DMS53 treated with DMSO at 0.1 percent for 48 hours (cell line): Measurements from ENCODE around the gene ZNF330.
"Not testable (repeated sequence)": the region's sequence is repeated elsewhere in the genome, so short reads cannot be mapped to it uniquely, and the experiment has no call there.

Source experiments
- DNase-seq: peaks from one replicate; lab custom pipeline; 2025; ENCODE audit not compliant: unreplicated experiment; lab: John Stamatoyannopoulos, UW

ZNF330 gene

DNA sequence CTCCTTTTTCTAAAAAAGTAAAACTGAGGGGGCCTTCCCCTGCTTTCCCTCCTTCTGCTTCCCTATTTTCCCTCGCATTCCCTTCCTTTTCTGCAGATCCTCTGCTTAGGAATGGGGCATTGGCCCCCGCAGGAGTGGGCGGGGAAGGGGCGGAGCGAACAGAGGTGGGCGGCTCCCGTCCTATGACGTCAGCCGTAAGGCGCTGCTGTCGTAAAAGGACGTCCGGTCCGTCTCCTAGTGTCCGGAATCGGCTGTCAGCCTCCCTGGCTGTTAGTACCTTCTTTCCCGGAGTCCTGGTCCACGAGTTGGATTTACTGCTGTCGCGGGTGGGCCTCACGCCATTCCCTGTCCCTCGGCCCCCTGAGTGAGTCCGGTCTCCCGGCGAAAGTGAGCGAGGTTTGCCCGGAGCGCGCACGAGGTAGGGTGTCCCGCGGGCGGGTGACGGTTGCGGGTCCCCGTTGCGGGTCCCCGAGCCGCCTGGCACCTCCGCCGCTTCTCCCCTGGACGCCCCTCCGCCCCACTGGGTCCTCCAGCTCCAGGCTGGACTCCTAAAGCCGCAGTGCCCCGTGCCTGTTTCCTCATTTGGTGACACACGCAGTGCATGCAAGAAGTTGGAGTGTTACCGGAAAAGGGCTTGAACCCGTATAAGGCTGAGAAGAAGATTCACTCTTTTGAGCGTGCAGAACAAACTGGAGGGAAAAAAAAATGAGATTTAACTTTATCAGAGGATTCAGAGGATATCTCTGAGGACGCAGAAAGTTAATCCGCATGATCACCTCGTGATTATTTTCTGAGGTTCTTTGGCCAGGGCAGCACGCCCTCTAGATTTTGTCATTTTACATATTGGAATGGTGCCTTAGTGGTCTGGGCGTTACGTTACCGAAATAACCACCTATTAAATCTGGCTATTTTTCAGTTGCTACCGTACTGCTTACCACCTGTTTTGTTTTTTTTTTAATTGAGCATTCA, at the start of gene ZNF330:
ZNF330 (plus strand) TSS at position 205 of the 969 bp plus-strand sequence. CDS start 1,477 bp downstream, outside the sequence.
- DNase-seq, result peak; percentile 38

- no peak for DNase-seq
Observed at GRCh38 chr4:141174457-141174856, 46.2 kb upstream of the ZNF330 start.

DNA sequence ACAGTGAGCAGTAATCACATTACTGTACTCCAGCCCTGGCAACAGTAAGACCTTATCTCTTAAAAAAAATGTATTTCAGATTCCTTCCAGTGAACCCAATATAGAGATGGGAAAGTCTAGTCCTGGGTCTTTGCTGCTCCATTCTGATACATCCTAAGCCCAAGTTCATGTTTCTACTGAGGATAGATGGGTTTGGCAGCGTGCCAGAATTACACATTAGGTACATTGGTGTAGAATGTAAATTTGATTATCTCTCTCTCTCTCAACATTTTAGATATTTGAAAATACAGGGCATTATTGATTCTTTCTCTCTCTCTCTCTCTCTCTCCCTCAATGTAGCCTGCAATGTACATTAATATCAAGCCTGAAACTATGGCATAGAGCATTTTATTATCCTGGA, 43.5 kb upstream of the ZNF330 start:
- DNase-seq, result no peak

- DNase-seq, result no peak
Observed at GRCh38 chr4:141179474-141180373, 41.0 kb upstream of the ZNF330 start.

DNA sequence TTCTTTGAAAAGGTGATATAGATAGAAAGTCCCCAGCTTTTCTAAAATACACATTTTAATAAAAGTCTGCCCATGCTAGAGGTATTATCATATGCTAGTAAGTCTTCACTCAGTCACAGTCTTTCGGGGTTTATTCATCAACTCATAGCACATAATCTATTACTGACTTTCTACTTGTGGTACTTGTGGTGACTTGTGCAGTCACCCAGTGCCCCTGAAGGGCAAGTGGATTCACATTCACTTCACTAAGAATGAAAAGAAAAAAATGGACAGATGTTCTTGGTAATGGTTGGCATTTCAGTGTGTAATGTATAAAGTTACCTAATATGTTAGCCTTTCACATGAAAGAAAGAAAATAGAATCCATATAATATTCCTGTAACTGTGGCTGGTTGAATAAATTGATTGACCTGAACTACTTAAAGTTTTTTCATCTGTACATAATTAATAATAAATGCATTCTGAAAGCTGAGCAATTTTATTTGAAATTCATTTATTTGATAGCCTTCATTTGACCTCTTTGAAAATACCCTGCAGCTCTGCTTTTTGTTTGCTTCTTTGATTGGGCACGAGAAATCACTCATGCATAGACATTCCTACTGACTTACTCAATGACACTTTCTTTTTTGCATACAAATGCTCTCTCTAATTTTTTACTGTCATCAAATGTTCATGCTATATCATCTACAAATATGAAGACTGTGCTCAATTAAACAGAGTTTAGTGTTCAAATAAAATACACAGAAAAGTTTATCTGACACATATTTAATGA, 39.5 kb upstream of the ZNF330 start:
- no peak for DNase-seq

DNA sequence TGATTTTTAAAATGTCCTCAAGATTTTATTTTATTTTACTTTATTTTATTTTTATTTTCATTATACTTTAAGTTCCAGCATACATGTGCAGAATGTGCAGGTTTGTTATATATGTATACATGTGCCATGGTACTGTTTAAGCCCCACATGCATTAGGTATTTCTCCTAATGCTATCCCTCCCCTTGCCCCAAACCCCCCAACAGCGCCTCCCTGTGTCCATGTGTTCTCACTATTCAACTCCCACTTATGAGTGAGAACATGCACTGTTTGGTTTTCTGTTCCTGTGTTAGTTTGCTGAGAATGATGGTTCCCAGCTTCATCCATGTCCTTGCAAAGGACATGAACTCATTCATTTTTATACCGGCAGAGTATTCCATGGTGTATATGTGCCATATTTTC, 37.2 kb upstream of the ZNF330 start:
- not testable (repeated sequence) for DNase-seq

GRCh38 chr4:141192564-141192963, 28.1 kb upstream of the ZNF330 start:
- DNase-seq, result no peak

DNA sequence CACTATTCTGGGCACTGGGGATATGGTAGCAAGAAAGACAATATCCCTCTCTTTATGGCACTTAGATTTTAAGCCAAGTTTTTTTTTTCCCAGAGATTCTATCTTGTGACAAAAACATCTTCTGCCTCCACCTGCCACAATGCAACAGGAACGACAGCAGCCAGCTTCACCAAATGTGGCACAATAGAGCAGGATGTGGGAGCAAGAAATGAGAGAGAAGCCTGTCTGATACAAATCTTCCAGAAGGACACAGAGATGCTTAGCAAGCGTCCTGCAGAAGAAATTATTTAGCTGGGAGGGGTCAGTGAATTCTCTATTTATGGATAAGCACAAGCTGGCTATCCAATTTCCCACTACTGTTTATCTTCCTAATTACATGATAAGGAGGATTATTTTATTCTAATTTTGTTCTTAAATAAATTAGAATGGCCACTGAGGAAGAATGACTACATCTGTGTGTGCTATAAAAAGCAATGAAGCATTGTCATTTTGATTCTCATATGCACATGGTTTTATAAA, 27.1 kb upstream of the ZNF330 start:
- no peak for DNase-seq

DNA sequence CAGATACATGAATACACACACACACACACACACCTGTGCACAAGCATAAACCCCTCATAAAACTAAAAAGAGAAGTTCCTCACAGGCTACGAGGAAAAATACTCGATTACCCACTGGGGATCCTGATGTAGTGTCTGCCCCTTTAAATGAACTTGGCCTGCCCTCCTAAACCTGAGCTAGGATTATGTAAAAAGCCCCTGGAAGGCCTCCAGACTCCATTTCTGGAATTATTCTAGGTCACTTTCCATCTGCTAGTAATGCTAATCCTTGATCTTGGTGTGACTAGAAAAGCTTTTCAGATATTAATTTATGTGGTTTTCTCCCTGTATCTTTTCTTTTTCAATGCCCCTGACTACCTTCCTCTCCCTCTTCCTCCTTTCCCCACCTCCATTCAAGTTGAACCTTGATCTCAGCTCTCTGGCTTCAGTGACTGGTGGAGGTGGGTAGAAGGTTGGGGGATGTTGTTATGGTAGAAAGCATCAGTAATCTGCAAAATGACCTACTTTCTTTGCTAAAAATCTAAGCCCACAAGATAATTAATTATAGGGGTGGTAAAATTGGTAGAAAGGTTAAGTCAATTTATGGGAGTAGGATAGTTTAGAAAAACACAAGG, 25.5 kb upstream of the ZNF330 start:
- DNase-seq, result no peak

DNA sequence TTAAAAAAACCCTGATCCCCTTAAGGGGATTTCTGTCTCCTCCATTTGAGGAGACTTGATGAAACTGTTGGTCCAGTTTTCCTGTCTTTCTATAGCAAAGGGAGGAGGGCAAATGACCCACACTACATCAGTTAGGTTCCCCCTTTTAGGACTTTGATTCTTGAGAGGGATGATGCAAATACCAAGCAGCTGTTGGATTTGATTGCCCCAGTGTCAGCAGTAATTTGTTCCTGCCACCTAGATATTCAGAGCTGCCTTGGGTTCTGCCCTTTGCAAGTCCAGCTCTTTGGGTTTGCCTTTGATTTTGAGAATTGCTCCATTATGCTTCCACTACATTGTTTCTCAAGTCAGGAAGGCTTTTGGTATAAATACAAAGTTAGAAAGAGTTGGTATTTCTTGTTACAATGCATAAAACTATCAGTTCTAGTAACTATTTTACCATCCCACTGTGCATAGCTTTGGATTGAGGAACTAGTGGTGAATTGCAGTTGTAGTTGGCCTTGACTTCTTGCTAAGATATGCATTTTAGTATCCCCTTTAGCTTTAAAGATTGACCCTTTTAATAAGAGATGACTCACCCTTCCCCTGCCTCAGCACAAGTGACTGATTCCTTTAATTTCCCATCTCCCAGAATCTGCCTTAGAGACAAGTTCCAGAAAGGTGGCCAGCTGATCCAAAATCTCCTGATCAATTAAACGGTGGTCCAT, 24.3 kb upstream of the ZNF330 start:
- no peak for DNase-seq

- no peak for DNase-seq
Observed at GRCh38 chr4:141207961-141208360, 12.7 kb upstream of the ZNF330 start.

GRCh38 chr4:141210168-141210567, 10.5 kb upstream of the ZNF330 start:
- no peak for DNase-seq

GRCh38 chr4:141213550-141213991, 7.1 kb upstream of the ZNF330 start:
- DNase-seq, result no peak

- DNase-seq, result no peak
Observed at GRCh38 chr4:141215030-141215429, 5.7 kb upstream of the ZNF330 start.

- no peak for DNase-seq
Observed at GRCh38 chr4:141216002-141216761, 4.5 kb upstream of the ZNF330 start.

DNA sequence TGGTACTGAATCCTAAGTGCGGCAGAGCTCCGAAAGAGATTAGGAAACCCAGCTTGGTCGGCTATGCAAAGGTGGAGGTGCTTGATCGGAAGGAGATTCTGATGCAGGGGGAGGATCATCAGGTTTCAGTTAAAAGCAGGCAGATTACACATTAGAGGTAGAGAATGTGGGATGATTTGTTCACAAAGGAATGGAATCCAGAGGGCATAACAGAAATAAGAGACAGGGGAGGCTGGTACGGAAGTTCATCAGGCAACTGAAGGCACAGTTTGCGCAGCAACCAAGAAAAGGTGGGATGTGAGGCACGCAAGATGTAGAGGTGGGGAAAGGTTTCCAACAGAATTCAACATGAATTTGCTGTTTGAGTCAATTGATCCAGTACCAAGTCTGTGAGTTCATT, 424 bp upstream of the ZNF330 start:
- no peak for DNase-seq

DNA sequence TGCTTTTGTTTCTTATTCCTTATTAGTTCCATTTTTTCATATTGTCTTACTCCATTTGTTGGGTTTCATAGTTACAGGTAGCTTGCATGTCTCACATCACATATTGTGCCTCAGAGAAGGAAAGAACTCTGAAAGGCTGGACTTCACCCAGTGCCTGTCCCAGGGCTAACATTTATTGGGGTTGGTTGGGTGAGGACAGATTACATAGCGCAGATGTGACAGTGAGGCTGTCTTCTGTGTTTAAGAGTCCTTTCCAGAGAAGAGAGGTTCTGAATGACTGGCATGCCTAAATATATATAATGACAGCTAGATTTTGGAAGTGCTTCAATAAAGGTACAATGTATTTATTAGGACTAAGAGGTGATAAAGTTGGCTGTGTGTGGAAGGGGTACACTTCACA, 2.7 kb downstream of the ZNF330 start:
- no peak for DNase-seq

DNA sequence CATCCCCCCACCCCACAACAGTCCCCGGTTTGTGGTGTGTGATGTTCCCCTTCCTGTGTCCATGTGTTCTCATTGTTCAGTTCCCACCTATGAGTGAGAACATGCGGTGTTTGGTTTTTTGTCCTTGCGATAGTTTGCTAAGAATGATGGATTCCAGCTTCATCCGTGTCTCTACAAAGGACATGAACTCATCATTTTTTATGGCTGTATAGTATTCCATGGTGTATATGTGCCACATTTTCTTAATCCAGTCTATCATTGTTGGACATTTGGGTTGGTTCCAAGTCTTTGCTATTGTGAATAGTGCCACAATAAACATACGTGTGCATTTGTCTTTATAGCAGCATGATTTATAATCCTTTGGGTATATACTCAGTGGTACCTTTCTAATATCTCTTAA, 6.6 kb downstream of the ZNF330 start:
- not testable (repeated sequence) for DNase-seq
